SJCRH30 (cell line): ENCODE results near the gene CNOT10. TPM values are rescaled to one million over a fixed set of nuclear protein-coding genes. Genes with fewer than 3 reads are reported as not detected.

Experiments
- total RNA-seq: library from RNA; depleted of rRNA; stranded (reverse); fragments of >200 nt; shearing (Covaris generic); gene quantifications from 2 replicates; pipeline ENCODE4 v1.2.3, GENCODE V29; 2014; rRNA removed

Gene CNOT10
- total RNA-seq, 1 experiment from 2014 or later, result 23.2 TPM

Other genes starting within 250 kb of the CNOT10 start
- 34.9 and 36.8 TPM in 2 replicates for gene CMTM6, start 182.3 kb upstream of the CNOT10 start, total RNA-seq
- 25.3 and 27.1 TPM in 2 replicates for gene DYNC1LI1, start 114.3 kb upstream of the CNOT10 start, total RNA-seq
- 0.05 TPM in 1 of 2 replicates, not detected in the other for gene TRIM71, start 132.8 kb downstream of the CNOT10 start, total RNA-seq